K562 (cell line): Measurements from ENCODE around the gene CBX2. TPM values are rescaled to one million over a fixed set of nuclear protein-coding genes. Genes with fewer than 3 reads are reported as not detected.

Source experiments
- BRD4 ChIP-seq: fragments of 200-600 bp; sonication (generic); IDR thresholded peaks from 2 replicates; pipeline ENCODE4 v1.6.1; 2017; ENCODE audit warnings: inconsistent platforms
- CHD2 ChIP-seq: IDR thresholded peaks from 2 replicates; pipeline ENCODE4 v1.6.1; 2011; ENCODE audit warnings: low read depth, low read length
- CREB1 ChIP-seq, 2 experiments: sonication (generic) in 1 of 2; formaldehyde crosslinking in 1 of 2; IDR thresholded peaks; 2 replicates each; pipeline versions ENCODE4 v1.6.1 to v1.8.0; 2012 to 2022; ENCODE audit warnings: inconsistent platforms in 1 of 2, mild to moderate bottlenecking in 1 of 2, missing genetic modification reagents in 1 of 2, moderate library complexity in 1 of 2
- HMGN3 ChIP-seq: IDR thresholded peaks from 2 replicates; pipeline ENCODE4 v1.6.1; 2011; ENCODE audit warnings: borderline replicate concordance, low read depth, mild to moderate bottlenecking, mixed read lengths, low read length; ENCODE audit not compliant: insufficient read length; ENCODE audit errors: extremely low read depth
- PHF8 ChIP-seq: fragments of 200-600 bp; sonication (generic); IDR thresholded peaks from 2 replicates; pipeline ENCODE4 v1.6.1; 2012; ENCODE audit warnings: mixed run types, mild to moderate bottlenecking, inconsistent platforms, low read length, moderate library complexity, borderline replicate concordance
- PRMT5 ChIP-seq: sonication (generic); formaldehyde crosslinking; IDR thresholded peaks from 2 replicates; pipeline ENCODE4 v1.5.0; 2020; ENCODE audit warnings: missing genetic modification reagents
- SAP30 ChIP-seq: fragments of 200-600 bp; sonication (generic); IDR thresholded peaks from 2 replicates; pipeline ENCODE4 v1.6.1; 2012; ENCODE audit warnings: borderline replicate concordance, low read depth, mild to moderate bottlenecking, moderate library complexity, low read length, control low read depth, inconsistent platforms; ENCODE audit not compliant: insufficient read depth, poor library complexity, severe bottlenecking
- SP2 ChIP-seq: IDR thresholded peaks from 2 replicates; pipeline ENCODE4 v1.6.1; 2011; ENCODE audit warnings: mild to moderate bottlenecking, low read depth, low read length, moderate library complexity; ENCODE audit not compliant: poor library complexity, severe bottlenecking; ENCODE audit errors: extremely low read depth
- XRCC5 ChIP-seq: fragments of 200-400 bp; formaldehyde crosslinking; IDR thresholded peaks from 2 replicates; pipeline ENCODE4 v1.6.1; 2017; ENCODE audit warnings: low read depth, mild to moderate bottlenecking, low read length
- ZNF316 ChIP-seq: fragments of 450-650 bp; IDR thresholded peaks from 2 replicates; pipeline ENCODE4 v1.6.1; 2016
- ZNF444 ChIP-seq: fragments of 250-450 bp; sonication (Bioruptor Pico); IDR thresholded peaks from 2 replicates; pipeline ENCODE4 v1.4.0; 2020; ENCODE audit warnings: mild to moderate bottlenecking, moderate library complexity
- polyA plus RNA-seq, 8 experiments: library from polyadenylated mRNA; depleted of rRNA in 4 of 8; stranded (reverse) in 5 of 8; unstranded in 3 of 8; fragments of >200 nt; fragmentation: Nextera tagmentation in 2 of 8; fragmentation: Illumina TruSeq in 1 of 8; extraction: Ambion mirVana in 2 of 8; extraction: Trizol in 1 of 8; gene quantifications; 2 replicates each; pipeline versions ENCODE4 v1.2.1 to v1.2.3, GENCODE V29; 2011 to 2014; ENCODE audit warnings: inconsistent platforms in 1 of 8, missing spikeins in 1 of 8
- total RNA-seq, 7 experiments: library from RNA; depleted of rRNA in 6 of 7; stranded (reverse); fragments of >200 nt in 6 of 7; fragmentation: Illumina TruSeq in 2 of 7; extraction: Trizol in 2 of 7; gene quantifications; 2 replicates each; pipeline versions ENCODE4 v1.2.1 to v1.2.3, GENCODE V29; 2011 to 2021; ENCODE audit warnings: low replicate concordance in 1 of 7
- TF ChIP-seq, protein P1 (sequence below), 2 experiments: fragments of 450-650 bp; conservative IDR thresholded peaks; 2 replicates each; pipeline ENCODE4 v1.6.1; 2017; ENCODE audit warnings: mild to moderate bottlenecking in 2 of 2, moderate library complexity in 2 of 2
- TF ChIP-seq, protein P2 (sequence below), 2 experiments: fragments of 200-800 bp in 1 of 2; sonication (Bioruptor generic) in 1 of 2; sonication (generic) in 1 of 2; formaldehyde crosslinking in 1 of 2; IDR thresholded peaks in 1 of 2; conservative IDR thresholded peaks in 1 of 2; 2 replicates each; pipeline versions ENCODE4 v1.5.0 to v1.6.1; 2016 to 2020; ENCODE audit warnings: missing compliant biosample characterization in 1 of 2, missing genetic modification characterization in 1 of 2, missing genetic modification reagents in 1 of 2
- TF ChIP-seq, protein P3 (sequence below): fragments of 450-650 bp; formaldehyde crosslinking; IDR thresholded peaks from 2 replicates; pipeline ENCODE4 v1.4.0; 2022; ENCODE audit warnings: missing genetic modification characterization
- TF ChIP-seq, protein P4 (sequence below): fragments of 450-650 bp; IDR thresholded peaks from 2 replicates; pipeline ENCODE4 v1.6.1; 2016; ENCODE audit warnings: mild to moderate bottlenecking

CBX2 gene
- total and polyA plus RNA-seq, 9 of the 15 experiments (the other 6 are each of a cell fraction or from before 2014, with no cell fraction given), result 0.66 to 26.9 (median 13.9) TPM

DNA sequence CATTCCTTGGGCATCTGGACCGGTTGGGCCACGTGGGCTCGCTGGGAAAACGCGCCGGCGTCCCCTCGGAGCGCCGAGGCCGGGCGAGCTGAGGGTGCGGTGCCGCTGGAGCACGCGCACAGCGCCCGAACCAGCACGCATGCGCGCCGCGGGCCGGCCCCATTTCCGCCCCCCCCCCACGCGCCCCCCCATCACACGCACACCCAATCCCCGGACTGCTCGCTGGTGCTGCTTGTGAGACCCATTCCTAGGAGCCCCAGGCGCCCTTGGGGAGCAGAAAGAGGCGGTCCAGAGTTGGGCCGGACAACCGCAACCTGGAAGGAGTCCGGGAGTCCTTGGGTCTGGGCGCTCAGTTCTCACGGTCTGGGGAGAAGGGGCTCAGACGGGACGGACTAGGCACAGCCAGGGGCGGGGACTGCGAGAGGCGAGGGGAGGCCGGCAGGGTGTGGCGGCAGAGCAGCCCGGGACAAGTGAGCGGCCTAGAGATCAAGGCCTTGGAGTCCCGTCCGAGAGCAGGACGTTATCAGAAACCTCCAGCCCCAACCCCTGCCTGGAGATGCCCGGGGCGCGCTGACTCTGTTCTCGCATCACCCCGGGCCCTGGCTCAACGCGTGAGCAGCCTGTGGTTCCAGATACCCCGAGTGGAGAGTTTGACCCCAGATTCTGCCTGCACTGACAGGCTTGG is 24.9 kb downstream of the CBX2 start (continued):
- TF ChIP-seq, protein P1, sequence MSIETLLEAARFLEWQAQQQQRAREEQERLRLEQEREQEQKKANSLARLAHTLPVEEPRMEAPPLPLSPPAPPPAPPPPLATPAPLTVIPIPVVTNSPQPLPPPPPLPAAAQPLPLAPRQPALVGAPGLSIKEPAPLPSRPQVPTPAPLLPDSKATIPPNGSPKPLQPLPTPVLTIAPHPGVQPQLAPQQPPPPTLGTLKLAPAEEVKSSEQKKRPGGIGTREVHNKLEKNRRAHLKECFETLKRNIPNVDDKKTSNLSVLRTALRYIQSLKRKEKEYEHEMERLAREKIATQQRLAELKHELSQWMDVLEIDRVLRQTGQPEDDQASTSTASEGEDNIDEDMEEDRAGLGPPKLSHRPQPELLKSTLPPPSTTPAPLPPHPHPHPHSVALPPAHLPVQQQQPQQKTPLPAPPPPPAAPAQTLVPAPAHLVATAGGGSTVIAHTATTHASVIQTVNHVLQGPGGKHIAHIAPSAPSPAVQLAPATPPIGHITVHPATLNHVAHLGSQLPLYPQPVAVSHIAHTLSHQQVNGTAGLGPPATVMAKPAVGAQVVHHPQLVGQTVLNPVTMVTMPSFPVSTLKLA (conservative IDR thresholded peaks at IDR 0.05), result peak; percentile 56 to 60
- 0 out of 2 replicates have a peak, but pooled peaks have one; percentile 28 for TF ChIP-seq CHD2
- no peak for TF ChIP-seq SAP30
- TF ChIP-seq, protein P2, sequence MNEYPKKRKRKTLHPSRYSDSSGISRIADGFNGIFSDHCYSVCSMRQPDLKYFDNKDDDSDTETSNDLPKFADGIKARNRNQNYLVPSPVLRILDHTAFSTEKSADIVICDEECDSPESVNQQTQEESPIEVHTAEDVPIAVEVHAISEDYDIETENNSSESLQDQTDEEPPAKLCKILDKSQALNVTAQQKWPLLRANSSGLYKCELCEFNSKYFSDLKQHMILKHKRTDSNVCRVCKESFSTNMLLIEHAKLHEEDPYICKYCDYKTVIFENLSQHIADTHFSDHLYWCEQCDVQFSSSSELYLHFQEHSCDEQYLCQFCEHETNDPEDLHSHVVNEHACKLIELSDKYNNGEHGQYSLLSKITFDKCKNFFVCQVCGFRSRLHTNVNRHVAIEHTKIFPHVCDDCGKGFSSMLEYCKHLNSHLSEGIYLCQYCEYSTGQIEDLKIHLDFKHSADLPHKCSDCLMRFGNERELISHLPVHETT (CRISPR knock-in tag; conservative IDR thresholded peaks at IDR 0.05 in 1 of 2, IDR thresholded peaks at IDR 0.05 in 1 of 2), result peak in 1 of 2 experiments; percentile 85; a peak in 2 of 4 replicates
- TF ChIP-seq, protein P3, sequence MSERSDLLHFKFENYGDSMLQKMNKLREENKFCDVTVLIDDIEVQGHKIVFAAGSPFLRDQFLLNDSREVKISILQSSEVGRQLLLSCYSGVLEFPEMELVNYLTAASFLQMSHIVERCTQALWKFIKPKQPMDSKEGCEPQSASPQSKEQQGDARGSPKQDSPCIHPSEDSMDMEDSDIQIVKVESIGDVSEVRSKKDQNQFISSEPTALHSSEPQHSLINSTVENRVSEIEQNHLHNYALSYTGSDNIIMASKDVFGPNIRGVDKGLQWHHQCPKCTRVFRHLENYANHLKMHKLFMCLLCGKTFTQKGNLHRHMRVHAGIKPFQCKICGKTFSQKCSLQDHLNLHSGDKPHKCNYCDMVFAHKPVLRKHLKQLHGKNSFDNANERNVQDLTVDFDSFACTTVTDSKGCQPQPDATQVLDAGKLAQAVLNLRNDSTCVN (CRISPR knock-in tag), result peak; percentile 63; the same call in 1 of the 2 replicates
- TF ChIP-seq PRMT5 (CRISPR knock-in tag), result no peak
- TF ChIP-seq SP2, result no peak
- TF ChIP-seq CREB1 (IDR thresholded peaks at IDR 0.05), result no peak
- peak; percentile 29; the same call in 1 of the 2 replicates for TF ChIP-seq CREB1 (CRISPR knock-in tag; IDR thresholded peaks at IDR 0.05)
- TF ChIP-seq, protein P4, sequence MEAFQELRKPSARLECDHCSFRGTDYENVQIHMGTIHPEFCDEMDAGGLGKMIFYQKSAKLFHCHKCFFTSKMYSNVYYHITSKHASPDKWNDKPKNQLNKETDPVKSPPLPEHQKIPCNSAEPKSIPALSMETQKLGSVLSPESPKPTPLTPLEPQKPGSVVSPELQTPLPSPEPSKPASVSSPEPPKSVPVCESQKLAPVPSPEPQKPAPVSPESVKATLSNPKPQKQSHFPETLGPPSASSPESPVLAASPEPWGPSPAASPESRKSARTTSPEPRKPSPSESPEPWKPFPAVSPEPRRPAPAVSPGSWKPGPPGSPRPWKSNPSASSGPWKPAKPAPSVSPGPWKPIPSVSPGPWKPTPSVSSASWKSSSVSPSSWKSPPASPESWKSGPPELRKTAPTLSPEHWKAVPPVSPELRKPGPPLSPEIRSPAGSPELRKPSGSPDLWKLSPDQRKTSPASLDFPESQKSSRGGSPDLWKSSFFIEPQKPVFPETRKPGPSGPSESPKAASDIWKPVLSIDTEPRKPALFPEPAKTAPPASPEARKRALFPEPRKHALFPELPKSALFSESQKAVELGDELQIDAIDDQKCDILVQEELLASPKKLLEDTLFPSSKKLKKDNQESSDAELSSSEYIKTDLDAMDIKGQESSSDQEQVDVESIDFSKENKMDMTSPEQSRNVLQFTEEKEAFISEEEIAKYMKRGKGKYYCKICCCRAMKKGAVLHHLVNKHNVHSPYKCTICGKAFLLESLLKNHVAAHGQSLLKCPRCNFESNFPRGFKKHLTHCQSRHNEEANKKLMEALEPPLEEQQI, result no peak
- TF ChIP-seq HMGN3, result peak; percentile 54
- TF ChIP-seq ZNF444 (CRISPR knock-in tag), result no peak
- no peak for TF ChIP-seq ZNF316
- 0 out of 2 replicates have a peak, but pooled peaks have one; percentile 47 for TF ChIP-seq XRCC5
- peak; percentile 76; the same call in 1 of the 2 replicates for TF ChIP-seq PHF8
- TF ChIP-seq BRD4, result no peak; the same call in 1 of the 2 replicates
